Naive thymus-derived CD4-positive, alpha-beta T cell (primary cell): ENCODE data around the gene NOC4L. TPM values are rescaled to one million over a fixed set of nuclear protein-coding genes. Genes with fewer than 3 reads are reported as not detected.
A peak's percentile ranks its signal among the peaks of the same experiment; 100 is the strongest.
"Not testable (repeated sequence)": the region's sequence is repeated elsewhere in the genome, so short reads cannot be mapped to it uniquely, and the experiment has no call there.

Experiments used
- ATAC-seq: fragments of 150-1000 bp; cut with Tn5 transposase; 2 replicates; pipeline ENCODE4 v1.10.0; 2021; ENCODE audit warnings: mild to moderate bottlenecking, moderate library complexity
- CTCF ChIA-PET: fragments of 350-600 bp; sonication (Branson Sonifier 250); formaldehyde crosslinking; loops from one replicate; lab custom pipeline; 2021; ENCODE audit warnings: antibody characterized with exemption; lab: Charles Lee
- POLR2A ChIA-PET: fragments of 350-600 bp; sonication (Branson Sonifier 250); formaldehyde crosslinking; loops from one replicate; lab custom pipeline; 2021; ENCODE audit warnings: antibody characterized with exemption, inconsistent platforms; lab: Charles Lee
- DNase-seq, 9 donors: peaks; one replicate each; pipeline versions ENCODE4 v3.0.0 to v3.0.0-alpha.2; 2020 to 2022; ENCODE audit warnings: mixed read lengths in 1 of 9
- H3K27ac ChIP-seq: one replicate; pipeline ENCODE4 v1.7.0; 2013; ENCODE audit warnings: mild to moderate bottlenecking, low read depth, low read length, moderate library complexity
- H3K27me3 ChIP-seq, 2 donors: one replicate each; pipeline ENCODE4 v1.7.0; 2013; ENCODE audit warnings: low read length in 2 of 2, mild to moderate bottlenecking in 2 of 2, moderate library complexity in 2 of 2; ENCODE audit not compliant: control insufficient read depth in 2 of 2, insufficient read depth in 2 of 2
- H3K36me3 ChIP-seq, 3 experiments: 1 replicate in 2 of 3; 2 replicates in 1 of 3; pipeline ENCODE4 v1.7.0; 2013; ENCODE audit warnings: low read length in 3 of 3, mild to moderate bottlenecking in 3 of 3, moderate library complexity in 1 of 3; ENCODE audit not compliant: insufficient read depth in 3 of 3, control insufficient read depth in 2 of 3
- H3K4me1 ChIP-seq, 2 donors: one replicate each; pipeline ENCODE4 v1.7.0; 2013; ENCODE audit warnings: low read length in 2 of 2, mild to moderate bottlenecking in 2 of 2, moderate library complexity in 1 of 2; ENCODE audit not compliant: control insufficient read depth in 2 of 2, insufficient read depth in 2 of 2
- H3K4me3 ChIP-seq: 2 replicates; pipeline ENCODE4 v1.7.0; 2013; ENCODE audit warnings: mild to moderate bottlenecking, low read length
- H3K9me3 ChIP-seq, 3 experiments: 1 replicate in 2 of 3; 2 replicates in 1 of 3; pipeline ENCODE4 v1.7.0; 2013; ENCODE audit warnings: low read length in 3 of 3; ENCODE audit not compliant: control insufficient read depth in 2 of 3
- H3K27ac Mint-ChIP-seq, 9 donors: one replicate each; pipeline ENCODE4 v1.8.0; 2020 to 2022; ENCODE audit warnings: mixed read lengths in 9 of 9, mild to moderate bottlenecking in 8 of 9, moderate library complexity in 5 of 9, inconsistent platforms in 2 of 9
- H3K27me3 Mint-ChIP-seq, 5 donors: one replicate each; pipeline ENCODE4 v1.8.0; 2021 to 2022; ENCODE audit warnings: mixed read lengths in 5 of 5, mild to moderate bottlenecking in 1 of 5
- H3K36me3 Mint-ChIP-seq, 5 donors: one replicate each; pipeline ENCODE4 v1.8.0; 2020 to 2022; ENCODE audit warnings: mixed read lengths in 5 of 5, mild to moderate bottlenecking in 3 of 5, inconsistent platforms in 1 of 5
- H3K4me1 Mint-ChIP-seq, 7 donors: one replicate each; pipeline ENCODE4 v1.8.0; 2020 to 2022; ENCODE audit warnings: mixed read lengths in 7 of 7, mild to moderate bottlenecking in 3 of 7, inconsistent platforms in 1 of 7
- H3K4me3 Mint-ChIP-seq, 10 donors: one replicate each; pipeline ENCODE4 v1.8.0; 2020 to 2022; ENCODE audit warnings: mild to moderate bottlenecking in 10 of 10, mixed read lengths in 10 of 10, moderate library complexity in 6 of 10, inconsistent platforms in 2 of 10
- H3K9me3 Mint-ChIP-seq, 11 donors: one replicate each; pipeline ENCODE4 v1.8.0; 2020 to 2022; ENCODE audit warnings: mixed read lengths in 11 of 11, mild to moderate bottlenecking in 4 of 11, inconsistent platforms in 1 of 11, moderate library complexity in 1 of 11
- intact Hi-C, 2 donors: fragments of 100-400 bp; cut with micrococcal nuclease; formaldehyde crosslinking; loops; one replicate each; pipeline ENCODE4 v1.15.1; 2023
- polyA plus RNA-seq, 2 donors: library from polyadenylated mRNA; unstranded; fragments of 300-500 nt; fragmentation: Illumina TruSeq; gene quantifications; one replicate each; pipeline ENCODE4 v1.2.3, GENCODE V29; 2021
- total RNA-seq, 6 experiments: library from RNA in 5 of 6; stranded (reverse) in 5 of 6; gene quantifications; 1 replicate in 5 of 6; 2 replicates in 1 of 6; pipeline ENCODE4 v1.2.3 and lab custom pipeline; 2021 to 2026

The NOC4L gene
- total and polyA plus RNA-seq, 7 experiments from 2014 or later = 16.9 to 29.0 (median 21.1) TPM

DNA sequence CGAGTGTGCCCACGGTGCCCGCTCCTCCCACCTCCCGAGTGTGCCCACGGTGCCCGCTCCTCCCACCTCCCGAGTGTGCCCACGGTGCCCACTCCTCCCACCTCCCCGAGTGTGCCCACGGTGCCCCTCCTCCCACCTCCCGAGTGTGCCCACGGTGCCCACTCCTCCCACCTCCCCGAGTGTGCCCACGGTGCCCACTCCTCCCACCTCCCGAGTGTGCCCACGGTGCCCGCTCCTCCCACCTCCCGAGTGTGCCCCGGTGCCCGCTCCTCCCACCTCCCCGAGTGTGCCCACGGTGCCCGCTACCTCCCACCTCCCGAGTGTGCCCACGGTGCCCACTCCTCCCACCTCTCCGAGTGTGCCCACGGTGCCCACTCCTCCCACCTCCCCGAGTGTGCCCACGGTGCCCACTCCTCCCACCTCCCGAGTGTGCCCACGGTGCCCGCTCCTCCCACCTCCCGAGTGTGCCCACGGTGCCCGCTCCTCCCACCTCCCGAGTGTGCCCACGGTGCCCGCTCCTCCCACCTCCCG is 9.5 kb upstream of the NOC4L start:
- H3K4me1 ChIP-seq, H3K27me3 Mint-ChIP-seq, H3K9me3 Mint-ChIP-seq, intact Hi-C loops, POLR2A ChIA-PET, H3K4me3 ChIP-seq, H3K4me3 Mint-ChIP-seq, H3K27ac ChIP-seq, DNase-seq, H3K4me1 Mint-ChIP-seq, H3K27ac Mint-ChIP-seq, ATAC-seq, CTCF ChIA-PET, H3K27me3 ChIP-seq, H3K9me3 ChIP-seq: not testable (repeated sequence)
- peaks cover 1 to 13% (median 5%) of the 10 kb centered on the region in 5 donors for H3K36me3 Mint-ChIP-seq
- peaks cover 0 to 17% (median 4%) of the 10 kb centered on the region in 3 experiments for H3K36me3 ChIP-seq

DNA sequence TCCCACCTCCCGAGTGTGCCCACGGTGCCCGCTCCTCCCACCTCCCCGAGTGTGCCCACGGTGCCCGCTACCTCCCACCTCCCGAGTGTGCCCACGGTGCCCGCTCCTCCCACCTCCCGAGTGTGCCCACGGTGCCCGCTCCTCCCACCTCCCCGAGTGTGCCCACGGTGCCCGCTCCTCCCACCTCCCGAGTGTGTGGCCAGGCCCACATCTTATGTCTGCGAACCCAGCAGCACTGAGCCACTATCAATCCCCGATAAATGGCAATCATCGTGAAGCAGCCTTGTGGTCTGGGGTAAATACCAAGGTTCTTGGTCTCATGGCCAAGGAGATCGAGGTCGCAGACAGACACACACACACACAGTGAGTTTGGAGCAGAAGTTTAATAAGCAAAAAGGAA is 8.0 kb upstream of the NOC4L start:
- H3K27me3 Mint-ChIP-seq, H3K9me3 ChIP-seq, H3K27ac ChIP-seq, ATAC-seq, intact Hi-C loops, H3K27me3 ChIP-seq, H3K4me1 ChIP-seq, H3K4me3 Mint-ChIP-seq, CTCF ChIA-PET, DNase-seq, H3K9me3 Mint-ChIP-seq, H3K4me1 Mint-ChIP-seq, POLR2A ChIA-PET, H3K4me3 ChIP-seq: not testable (repeated sequence)
- H3K36me3 ChIP-seq = peaks cover 0 to 32% (median 16%) of the 10 kb centered on the region in 3 experiments
- Mint-ChIP-seq H3K36me3 (peaks cover 0 to 13% (median 4%) of the 10 kb centered on the region in 5 donors), H3K27ac (peak overlapping the region in 1 of 9 donors; percentile 58)

DNA sequence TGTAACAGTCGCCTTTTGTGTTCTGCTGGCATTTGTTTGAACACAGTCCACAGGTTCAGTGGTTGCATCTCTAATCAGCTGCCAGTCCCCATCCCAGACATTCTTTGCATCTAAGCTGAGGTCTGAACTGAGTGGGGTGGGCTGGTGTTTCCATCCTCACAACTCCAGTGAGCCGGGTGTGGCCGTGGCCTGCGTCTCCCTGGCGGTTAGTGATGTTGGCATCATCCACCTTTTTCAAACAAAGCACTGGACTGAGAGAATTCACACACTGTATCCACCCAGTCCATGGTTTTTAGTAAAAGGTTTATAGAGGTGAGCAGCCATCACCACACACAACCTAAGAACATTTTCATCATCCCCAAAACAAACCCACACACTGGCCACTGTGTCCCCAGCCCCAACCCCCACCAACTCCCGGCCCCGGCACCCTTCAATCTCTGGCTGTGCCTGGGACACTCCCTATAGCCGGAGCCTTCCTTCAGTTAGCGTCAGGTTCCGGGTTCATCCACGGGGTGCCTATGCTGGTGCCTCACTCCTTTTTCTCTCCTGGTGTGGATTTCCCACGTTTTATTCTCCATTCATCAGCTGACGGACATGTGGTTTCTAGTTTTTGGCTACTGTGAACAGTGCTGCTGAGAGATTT is 6.7 kb upstream of the NOC4L start:
- ChIA-PET CTCF (no interaction called here), POLR2A (no interaction called here)
- H3K36me3 ChIP-seq = peaks cover 0 to 46% (median 21%) of the 10 kb centered on the region in 3 experiments
- no peak for DNase-seq
- intact Hi-C loops = no loop called here
- H3K4me3 ChIP-seq = no peak overlapping the region
- peak overlapping the region in 2 of 9 donors; percentile 24 to 62 for H3K27ac Mint-ChIP-seq
- H3K4me3 Mint-ChIP-seq = no peak overlapping the region
- H3K4me1 ChIP-seq = peaks cover 1 to 3% of the 10 kb centered on the region in 2 donors
- H3K9me3 Mint-ChIP-seq = peaks cover 0 to 2% (median 0%) of the 10 kb centered on the region in 11 donors
- H3K27me3 Mint-ChIP-seq = no peaks in the 10 kb centered on the region
- no peaks in the 10 kb centered on the region for H3K9me3 ChIP-seq
- no peaks in the 10 kb centered on the region for H3K27me3 ChIP-seq
- H3K27ac ChIP-seq = no peak overlapping the region
- ATAC-seq = no peak
- H3K36me3 Mint-ChIP-seq = peaks cover 0 to 7% (median 4%) of the 10 kb centered on the region in 5 donors
- peaks cover 0 to 7% (median 2%) of the 10 kb centered on the region in 7 donors for H3K4me1 Mint-ChIP-seq

DNA sequence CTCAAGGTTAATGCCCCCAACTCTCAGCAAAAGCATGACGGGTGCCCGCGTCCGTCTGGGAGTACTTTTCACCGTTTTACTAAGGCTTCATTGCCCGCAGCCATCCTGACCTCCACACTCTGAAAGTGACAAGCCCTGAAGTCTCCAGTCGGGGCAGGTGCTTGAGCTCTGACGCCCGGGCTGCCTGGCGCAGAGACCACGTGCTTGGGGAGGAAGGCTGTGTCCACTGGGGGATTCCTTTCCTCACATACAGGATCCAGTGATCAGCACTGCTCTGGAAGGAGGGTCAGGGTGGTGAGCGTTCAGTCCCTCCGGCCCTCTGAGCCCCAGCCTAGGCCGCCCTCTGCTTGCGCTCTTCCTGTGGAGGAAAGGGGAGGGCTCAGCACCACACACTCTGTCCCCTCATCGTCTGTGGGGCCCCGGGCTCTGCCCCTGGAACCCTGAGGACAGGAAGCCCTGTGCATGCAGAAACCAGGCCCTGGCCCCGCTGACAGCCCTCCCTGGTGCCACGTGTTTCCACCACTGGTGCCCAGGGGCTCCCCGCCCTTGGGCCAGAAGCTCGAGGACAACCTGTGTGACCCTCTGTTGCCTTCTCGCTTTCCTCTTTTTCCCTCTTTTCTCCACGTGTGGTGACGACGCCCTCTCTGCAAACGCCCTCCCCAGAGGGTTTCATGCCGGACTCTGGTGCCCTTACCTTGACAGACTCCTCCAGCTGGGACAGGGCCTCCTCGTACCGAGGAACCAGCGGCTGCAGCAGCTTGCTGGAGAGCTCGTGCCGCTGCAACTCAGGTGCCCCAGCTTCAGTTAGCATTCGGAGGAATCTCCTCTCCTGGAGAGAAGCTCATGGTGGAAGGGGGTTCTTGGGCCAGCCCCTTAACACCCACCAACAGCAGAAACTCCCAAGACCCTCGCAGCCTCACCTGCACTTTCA is 5.1 kb upstream of the NOC4L start:
- Histone ChIP-seq H3K4me3 (no peak overlapping the region), H3K27me3 (no peaks in the 10 kb centered on the region), H3K4me1 (peaks cover 10 to 11% of the 10 kb centered on the region in 2 donors), H3K27ac (no peak overlapping the region), H3K9me3 (no peaks in the 10 kb centered on the region), H3K36me3 (peaks cover 0 to 47% (median 21%) of the 10 kb centered on the region in 3 experiments)
- DNase-seq = no peak
- peaks cover 2 to 7% (median 4%) of the 10 kb centered on the region in 5 donors for H3K36me3 Mint-ChIP-seq
- peaks cover 0 to 1% (median 0%) of the 10 kb centered on the region in 5 donors for H3K27me3 Mint-ChIP-seq
- ChIA-PET CTCF (no interaction called here), POLR2A (no interaction called here)
- peaks cover 0 to 3% (median 0%) of the 10 kb centered on the region in 11 donors for H3K9me3 Mint-ChIP-seq
- H3K4me1 Mint-ChIP-seq = peaks cover 0 to 14% (median 8%) of the 10 kb centered on the region in 7 donors
- H3K4me3 Mint-ChIP-seq = peak overlapping the region in 2 of 10 donors; percentile 20 to 39
- ATAC-seq = no peak
- H3K27ac Mint-ChIP-seq = peak overlapping the region in 1 of 9 donors; percentile 29
- intact Hi-C loops = no loop called here

DNA sequence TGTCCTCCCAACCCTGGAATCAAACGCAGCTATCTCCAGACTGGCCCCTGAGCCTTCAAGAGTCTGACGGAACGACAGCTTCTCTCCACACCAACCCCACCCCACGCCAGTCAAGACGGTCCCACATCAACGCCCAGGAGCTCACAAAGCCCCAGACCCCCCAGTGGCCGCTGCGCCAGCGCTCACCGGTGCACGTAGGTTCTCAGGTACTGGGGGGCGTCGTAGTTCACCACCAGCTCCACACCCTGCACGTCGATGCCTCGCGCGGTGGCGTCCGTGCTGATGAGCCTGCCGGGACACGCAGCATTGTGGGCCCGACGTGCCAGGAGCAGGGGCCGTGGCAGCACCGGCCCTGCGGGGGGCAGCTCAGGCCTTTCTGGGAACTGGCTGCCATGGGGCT is 4.3 kb upstream of the NOC4L start:
- intact Hi-C loops = loop anchor here in 1 of 2 donors (5.0 kb wide), 2 partner anchors 43 to 73 kb away; no protein-coding TSS in a partner anchor
- ATAC-seq (no peak), DNase-seq (no peak)
- no peak overlapping the region for H3K27ac ChIP-seq
- peaks cover 0 to 51% (median 21%) of the 10 kb centered on the region in 3 experiments for H3K36me3 ChIP-seq
- H3K4me3 ChIP-seq = no peak overlapping the region
- H3K27ac Mint-ChIP-seq = peak overlapping the region in 1 of 9 donors; percentile 3
- POLR2A ChIA-PET = no interaction called here
- peak overlapping the region in 2 of 10 donors; percentile 20 to 39 for H3K4me3 Mint-ChIP-seq
- no peaks in the 10 kb centered on the region for H3K27me3 ChIP-seq
- CTCF ChIA-PET = interaction anchor here (0.5 kb wide), 1 partner anchor 257 kb away, joined by 3 read pairs; no protein-coding TSS in a partner anchor
- peaks cover 0 to 4% (median 0%) of the 10 kb centered on the region in 11 donors for H3K9me3 Mint-ChIP-seq
- H3K27me3 Mint-ChIP-seq = peaks cover 0 to 2% (median 0%) of the 10 kb centered on the region in 5 donors
- peaks cover 2 to 7% (median 4%) of the 10 kb centered on the region in 5 donors for H3K36me3 Mint-ChIP-seq
- peaks cover 11 to 12% of the 10 kb centered on the region in 2 donors for H3K4me1 ChIP-seq
- H3K4me1 Mint-ChIP-seq = peaks cover 4 to 17% (median 12%) of the 10 kb centered on the region in 7 donors
- H3K9me3 ChIP-seq = no peaks in the 10 kb centered on the region

DNA sequence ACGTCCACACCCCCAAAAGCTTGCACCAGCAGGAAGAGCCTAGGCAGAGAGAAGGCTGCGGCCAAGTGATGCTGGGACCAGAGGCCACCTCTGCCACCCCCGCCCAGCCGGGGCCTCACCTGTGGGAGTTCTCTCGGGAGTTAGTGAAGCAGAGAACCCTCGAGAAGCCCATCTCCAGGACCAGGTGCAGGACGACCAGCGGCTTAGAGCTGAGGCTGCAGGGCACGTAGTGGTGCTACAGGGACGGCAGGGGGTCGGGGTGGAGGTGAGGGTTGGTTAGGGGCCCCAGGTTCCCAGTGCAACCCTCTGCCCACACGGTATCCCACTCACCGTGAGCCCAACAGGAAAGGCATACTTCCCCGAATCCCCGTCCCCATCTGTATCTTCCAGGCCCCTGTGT is 3.8 kb upstream of the NOC4L start:
- no peak overlapping the region for H3K27ac ChIP-seq
- Mint-ChIP-seq H3K27ac (no peak overlapping the region), H3K9me3 (peaks cover 0 to 4% (median 0%) of the 10 kb centered on the region in 11 donors), H3K27me3 (peaks cover 0 to 2% (median 0%) of the 10 kb centered on the region in 5 donors), H3K36me3 (peaks cover 2 to 7% (median 4%) of the 10 kb centered on the region in 5 donors), H3K4me1 (peaks cover 10 to 23% (median 17%) of the 10 kb centered on the region in 7 donors), H3K4me3 (peak overlapping the region in 1 of 10 donors; percentile 78)
- intact Hi-C loops = loop anchor here in 1 of 2 donors (5.0 kb wide), 2 partner anchors 43 to 73 kb away; no protein-coding TSS in a partner anchor
- H3K4me1 ChIP-seq = peaks cover 17 to 18% of the 10 kb centered on the region in 2 donors
- no peak for DNase-seq
- peaks cover 0 to 52% (median 21%) of the 10 kb centered on the region in 3 experiments for H3K36me3 ChIP-seq
- no peak for ATAC-seq
- POLR2A ChIA-PET = no interaction called here
- no peak overlapping the region for H3K4me3 ChIP-seq
- no peaks in the 10 kb centered on the region for H3K27me3 ChIP-seq
- CTCF ChIA-PET = interaction anchor here (0.5 kb wide), 1 partner anchor 257 kb away, joined by 3 read pairs; no protein-coding TSS in a partner anchor
- H3K9me3 ChIP-seq = no peaks in the 10 kb centered on the region
